Measurements from ENCODE around the gene ZNF398.
"Not testable (repeated sequence)": the region's sequence is repeated elsewhere in the genome, so short reads cannot be mapped to it uniquely, and the experiment has no call there.

Gene ZNF398
- total RNA-seq, result 22.5 to 44.7 (median 38.0) reads per million in 4 donors

DNA sequence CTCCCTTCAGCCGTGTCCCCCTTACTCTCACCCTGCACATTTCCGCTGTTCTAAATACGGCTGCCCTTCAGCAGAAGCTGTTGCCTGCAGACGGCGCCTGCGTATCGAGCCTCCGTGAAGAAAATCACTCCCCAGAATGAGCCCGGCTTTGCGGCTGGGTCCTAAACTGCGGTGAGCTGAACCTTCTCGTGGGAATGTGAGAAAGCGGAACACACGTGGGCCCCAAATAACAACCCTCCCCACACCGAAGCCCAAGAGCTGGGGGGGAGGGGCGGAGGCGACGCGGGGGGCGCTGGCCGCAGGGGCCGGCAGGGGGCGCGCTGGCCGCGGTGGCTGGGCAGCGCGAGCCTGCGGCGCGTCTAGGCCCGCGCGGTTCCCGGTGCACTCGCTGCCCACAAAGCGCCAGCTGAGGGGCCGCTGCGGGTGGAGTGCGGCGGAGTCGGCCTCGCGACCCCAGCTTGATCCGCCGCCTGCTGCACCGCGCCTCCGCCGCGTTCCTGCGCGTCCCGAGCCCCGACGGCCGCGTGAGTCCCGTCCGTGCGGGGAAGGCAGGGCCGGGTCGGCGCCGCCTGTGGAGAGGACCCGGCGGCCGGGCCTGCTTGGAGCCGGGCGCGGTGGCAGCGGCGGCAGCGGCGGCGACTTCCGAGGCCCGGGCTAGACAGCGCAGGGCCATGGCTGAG lies at the start of gene ZNF398:
ZNF398 (plus strand) TSS at position 382 of the 680 bp plus-strand sequence; CDS start at position 672, 290 bp downstream.
- DNase-seq, result peak; percentile 60 to 79 (median 70)

DNA sequence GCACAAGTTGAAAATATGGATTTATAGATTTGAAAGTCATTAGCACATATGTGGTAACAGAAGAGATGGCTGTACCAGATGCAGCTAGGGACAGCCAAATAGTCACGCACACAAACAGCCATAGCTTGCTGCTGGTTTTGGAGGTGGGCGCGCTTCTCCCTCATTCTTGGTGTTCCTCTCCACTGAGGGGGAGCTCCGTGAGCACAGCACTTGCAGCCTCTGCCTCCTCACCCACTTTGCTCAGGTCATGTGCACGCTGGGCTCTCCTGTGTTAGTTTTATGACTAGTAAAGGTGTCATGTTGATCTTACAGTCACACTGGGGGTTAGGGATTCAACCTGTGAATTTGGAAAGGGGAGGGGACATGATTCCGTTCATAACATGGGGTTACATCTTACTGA lies 48.2 kb upstream of the ZNF398 start:
- no peak for DNase-seq

DNA sequence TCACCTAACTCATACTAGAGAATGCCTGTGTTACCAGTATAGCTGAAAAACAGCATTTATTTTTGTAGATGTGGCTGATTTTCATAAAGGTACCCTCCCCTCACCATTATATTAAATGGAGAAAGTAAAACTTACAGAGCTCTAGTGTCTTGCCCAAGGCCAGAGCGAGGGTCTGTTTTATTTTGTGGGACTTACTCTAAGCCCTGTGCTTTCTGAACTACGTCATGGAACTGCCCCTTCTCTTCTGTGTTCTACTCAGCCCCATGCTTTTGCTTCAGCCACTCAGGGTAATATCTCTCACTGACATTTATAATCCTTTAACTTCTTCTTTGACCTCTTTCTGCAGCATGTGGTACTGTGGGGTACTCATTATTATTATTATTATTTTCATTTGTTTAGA lies 46.4 kb upstream of the ZNF398 start:
- no peak for DNase-seq

GRCh38 chr7:149102666-149103065 lies 44.6 kb upstream of the ZNF398 start:
- no peak for DNase-seq

GRCh38 chr7:149103424-149103823 lies 43.8 kb upstream of the ZNF398 start:
- no peak for DNase-seq

GRCh38 chr7:149104214-149104613 lies 43.0 kb upstream of the ZNF398 start:
- DNase-seq, result no peak

DNA sequence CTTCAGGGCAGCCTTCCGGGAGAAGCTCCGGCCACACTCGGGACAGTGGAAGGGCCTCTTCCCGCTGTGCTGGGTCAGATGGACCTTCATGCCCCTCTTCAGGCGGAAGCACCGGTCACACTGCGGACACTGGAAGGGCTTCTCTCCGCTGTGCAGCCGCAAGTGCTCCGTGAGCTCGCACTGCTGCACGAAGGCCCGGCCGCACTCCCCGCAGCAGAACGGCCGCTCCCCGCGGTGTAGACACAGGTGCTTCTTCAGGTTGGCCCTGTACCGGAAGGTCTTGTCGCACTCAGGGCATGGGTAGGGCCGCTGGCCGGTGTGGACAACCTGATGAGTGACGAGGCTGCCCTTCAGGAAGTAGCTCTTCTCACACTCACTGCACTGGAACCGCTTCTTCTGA lies 42.5 kb upstream of the ZNF398 start:
- DNase-seq, result no peak

GRCh38 chr7:149109969-149110368 lies 37.3 kb upstream of the ZNF398 start:
- DNase-seq, result no peak

- no peak for DNase-seq
These were observed 21.9 kb upstream of the ZNF398 start for GRCh38 chr7:149125189-149125862.

- peak; percentile 88 to 93 (median 90) for DNase-seq
These were observed 21.2 kb upstream of the ZNF398 start, which contains the start of gene ZNF425 for GRCh38 chr7:149125863-149126661. Gene ZNF425, minus strand, starts transcription at chr7:149126324. Its CDS starts 111 bp downstream, at chr7:149126213.

GRCh38 chr7:149126662-149127266 lies 20.5 kb upstream of the ZNF398 start:
- peak in 4 of 5 donors; percentile 32 to 77 (median 43) for DNase-seq

GRCh38 chr7:149130572-149131198 lies 16.6 kb upstream of the ZNF398 start:
- DNase-seq, result no peak

- DNase-seq, result no peak
These were observed 14.1 kb upstream of the ZNF398 start for GRCh38 chr7:149133028-149133710.

GRCh38 chr7:149136118-149136517 lies 11.1 kb upstream of the ZNF398 start:
- no peak for DNase-seq

DNA sequence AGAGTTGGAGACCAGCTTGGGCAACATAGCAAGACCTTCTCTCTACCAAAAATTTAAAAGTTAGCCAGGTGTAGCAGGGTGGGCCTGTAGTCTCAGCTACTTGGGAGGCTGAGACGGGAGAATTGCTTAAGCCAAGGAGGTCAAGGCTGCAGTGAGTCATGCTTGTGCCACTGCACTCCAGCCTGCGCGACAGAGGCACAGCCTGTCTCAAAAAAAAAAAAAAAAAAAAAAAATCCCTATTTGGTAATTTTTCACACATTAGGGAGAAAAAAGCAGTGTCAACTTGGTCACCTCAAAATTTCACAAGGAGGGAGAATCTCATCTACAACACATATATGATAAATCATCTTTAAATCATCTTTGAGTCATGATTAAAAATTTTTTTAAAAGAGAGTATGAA lies 6.4 kb upstream of the ZNF398 start:
- no peak for DNase-seq

DNA sequence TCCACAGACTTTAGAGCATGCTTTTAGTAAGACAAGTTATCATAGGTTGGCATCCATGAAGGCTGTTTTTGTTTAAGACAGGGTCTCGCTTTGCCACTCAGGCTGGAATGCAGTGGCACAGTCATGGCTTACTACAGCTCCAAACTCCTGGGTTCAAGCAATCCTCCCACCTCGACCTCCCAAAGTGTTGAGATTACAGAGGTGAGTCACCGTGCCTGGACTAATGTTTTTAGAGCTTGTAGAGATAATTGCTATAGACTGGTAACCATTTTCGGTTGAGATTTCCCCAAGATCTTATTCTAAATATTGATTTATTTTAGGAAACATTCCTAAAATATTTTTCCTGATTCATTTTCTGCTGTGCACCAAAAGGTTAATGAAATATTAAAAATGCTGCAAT lies 5.4 kb upstream of the ZNF398 start:
- no peak for DNase-seq

GRCh38 chr7:149144436-149144922 lies 2.8 kb upstream of the ZNF398 start:
- DNase-seq, result not testable (repeated sequence)

DNA sequence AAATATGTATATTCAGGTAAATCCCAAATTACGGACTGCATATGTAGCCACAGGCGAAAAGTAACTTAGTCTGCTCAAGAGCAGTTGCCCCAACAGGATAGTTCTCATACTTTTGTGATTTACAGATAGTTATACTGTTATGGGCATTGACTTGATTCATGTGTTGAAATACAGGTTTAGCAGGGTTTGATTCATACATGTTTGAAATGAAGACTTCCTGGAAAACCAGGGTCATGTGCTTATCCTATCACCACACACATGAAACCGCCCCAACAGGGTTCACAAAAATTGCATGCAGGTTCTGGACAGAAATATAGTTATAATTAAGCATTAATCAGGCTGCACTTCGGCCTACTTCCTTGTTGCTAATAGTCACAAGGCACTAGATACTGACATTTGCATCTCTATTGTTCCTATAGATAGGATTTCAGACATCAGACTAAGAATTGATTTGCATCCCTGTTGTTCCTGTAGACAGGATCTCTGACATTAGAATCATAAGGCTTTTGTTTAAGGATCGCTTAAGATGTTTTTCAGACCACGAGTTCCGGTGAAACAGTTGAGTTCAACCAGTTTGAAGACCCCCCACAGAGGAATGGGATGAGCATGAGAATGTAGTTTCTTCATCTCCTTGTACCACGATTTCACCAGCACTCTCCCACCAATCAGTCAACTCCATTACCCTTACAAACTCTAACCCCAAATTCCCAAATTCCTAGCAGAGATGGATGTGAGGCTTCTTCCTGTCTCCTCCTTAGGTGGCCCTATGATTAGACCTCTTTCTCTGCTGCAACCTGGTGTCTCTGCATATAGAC lies 2.0 kb upstream of the ZNF398 start:
- no peak for DNase-seq

- peak; percentile 41 to 66 (median 63) for DNase-seq
These were observed 750 bp downstream of the ZNF398 start for GRCh38 chr7:149147752-149148653.

DNA sequence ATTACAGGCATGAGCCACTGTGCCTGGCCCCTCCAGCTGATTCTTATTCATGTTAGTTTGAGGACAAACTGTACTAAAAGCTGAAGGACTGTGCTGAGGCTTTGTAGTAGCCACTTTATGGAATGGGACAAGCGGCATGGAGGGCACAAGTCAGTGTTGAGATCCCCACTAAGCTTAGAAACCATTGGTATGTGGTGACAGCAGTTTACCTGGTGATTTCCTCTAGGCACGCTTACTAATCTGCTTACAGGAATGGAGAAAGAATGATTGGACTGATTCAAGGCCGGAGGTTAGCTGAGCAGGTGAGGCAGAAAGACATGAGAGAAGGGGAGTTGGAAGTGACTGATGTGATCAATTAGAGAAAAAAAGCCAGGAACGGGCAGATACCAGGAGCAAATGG lies 3.7 kb downstream of the ZNF398 start:
- no peak for DNase-seq

All from T-helper 1 cell (primary cell).